AG04450 (cell line): ENCODE data around the gene LOC128125822.

Source experiments
- CTCF ChIA-PET: fragments of 300-600, 350-600 bp; formaldehyde crosslinking; extraction: SDS; loops from one replicate; lab custom pipeline; 2022; ENCODE audit warnings: antibody characterized with exemption, inconsistent platforms; lab: Charles Lee
- POLR2A ChIA-PET: fragments of 350-600 bp; formaldehyde crosslinking; extraction: SDS; loops from one replicate; lab custom pipeline; 2021; ENCODE audit warnings: antibody characterized with exemption, inconsistent platforms; lab: Yijun Ruan, JAX
- DNase-seq: peaks from one replicate; pipeline ENCODE4 v3.0.0-alpha.2; 2011; ENCODE audit warnings: low read depth, low spot score
- H3K27ac ChIP-seq: one replicate; pipeline ENCODE4 v1.5.1; 2012; ENCODE audit warnings: low read depth, low read length, control low read depth
- H3K27me3 ChIP-seq: one replicate; pipeline ENCODE4 v1.6.0; 2012; ENCODE audit warnings: low read length; ENCODE audit not compliant: control insufficient read depth, insufficient read depth
- H3K4me3 ChIP-seq: 2 replicates; pipeline ENCODE4 v1.5.1; 2011; ENCODE audit warnings: mild to moderate bottlenecking, low read depth, low read length, control low read depth
- H3K9me3 ChIP-seq: 2 replicates; pipeline ENCODE4 v1.5.1; 2012; ENCODE audit warnings: low read length; ENCODE audit not compliant: control insufficient read depth, insufficient read depth
- CTCF ChIP-seq: IDR thresholded peaks from 2 replicates; pipeline ENCODE4 v1.5.1; 2011; ENCODE audit warnings: low read depth, low read length, control low read depth, inconsistent platforms

Gene LOC128125822

GRCh38 chr6:63598049-63599036 is 26.1 kb downstream of the LOC128125822 start:
- POLR2A ChIA-PET, result interaction anchor here (1.1 kb wide), 1 partner anchor 38 kb away, joined by 3 read pairs; the partner anchor contains the start of gene PHF3
- peak; percentile 94 for TF ChIP-seq CTCF
- CTCF ChIA-PET, result interaction anchor here (0.6 to 4.7 kb wide), 47 partner anchors 10 to 425 kb away, joined by 3 to 67 read pairs (median 4); partner anchors contain the start of gene PHF3
- no peaks in the 10 kb centered on the region for H3K27me3 ChIP-seq
- H3K4me3 ChIP-seq, result peak overlapping the region; percentile 70
- H3K27ac ChIP-seq, result no peak overlapping the region
- DNase-seq, result no peak
- no peaks in the 10 kb centered on the region for H3K9me3 ChIP-seq

- no peak for DNase-seq
- Histone ChIP-seq H3K4me3 (no peak overlapping the region), H3K27me3 (no peaks in the 10 kb centered on the region), H3K9me3 (no peaks in the 10 kb centered on the region), H3K27ac (peak overlapping the region; percentile 11)
- POLR2A ChIA-PET, result no interaction called here
- TF ChIP-seq CTCF, result no peak
- CTCF ChIA-PET, result interaction anchor here (0.6 to 4.7 kb wide), 28 partner anchors 11 to 426 kb away, joined by 3 to 67 read pairs (median 6); partner anchors contain the start of gene PHF3
These were observed 27.0 kb downstream of the LOC128125822 start for GRCh38 chr6:63599243-63599642.

- no peaks in the 10 kb centered on the region for H3K9me3 ChIP-seq
- no peak overlapping the region for H3K4me3 ChIP-seq
- no peak for TF ChIP-seq CTCF
- POLR2A ChIA-PET, result interaction anchor here (0.7 kb wide), 1 partner anchor 26 kb away, joined by 5 read pairs; no protein-coding TSS in a partner anchor
- no peak for DNase-seq
- no peak overlapping the region for H3K27ac ChIP-seq
- CTCF ChIA-PET, result interaction anchor here (3.1 to 4.7 kb wide), 2 partner anchors 163 to 248 kb away, joined by 22 to 67 read pairs; no protein-coding TSS in a partner anchor
- H3K27me3 ChIP-seq, result no peaks in the 10 kb centered on the region
These were observed 27.9 kb downstream of the LOC128125822 start for GRCh38 chr6:63600136-63600535.

- ChIA-PET CTCF (interaction anchor here (1.0 to 8.7 kb wide), 2 partner anchors 12 to 256 kb away, joined by 4 to 64 read pairs; no protein-coding TSS in a partner anchor), POLR2A (no interaction called here)
- peaks cover 2% of the 10 kb centered on the region for H3K27me3 ChIP-seq
- H3K27ac ChIP-seq, result no peak overlapping the region
- no peaks in the 10 kb centered on the region for H3K9me3 ChIP-seq
- H3K4me3 ChIP-seq, result no peak overlapping the region
- TF ChIP-seq CTCF, result no peak
- no peak for DNase-seq
These were observed 37.0 kb downstream of the LOC128125822 start for GRCh38 chr6:63609231-63609630.
